HepG2 (cell line): ENCODE measurements around the gene SUSD3. TPM values are rescaled to one million over a fixed set of nuclear protein-coding genes. Genes with fewer than 3 reads are reported as not detected.
A peak's percentile ranks its signal among the peaks of the same experiment; 100 is the strongest.

ENCODE experiments used
- ATRX ChIP-seq: sonication (generic); formaldehyde crosslinking; IDR thresholded peaks from 2 replicates; pipeline ENCODE4 v1.4.0; 2020; ENCODE audit warnings: missing genetic modification reagents, borderline replicate concordance
- CENPX ChIP-seq: sonication (generic); formaldehyde crosslinking; IDR thresholded peaks from 2 replicates; pipeline ENCODE4 v1.9.0; 2021; ENCODE audit warnings: mild to moderate bottlenecking, missing genetic modification reagents, moderate library complexity
- GABPB1 ChIP-seq: IDR thresholded peaks from 2 replicates; pipeline ENCODE4 v1.6.1; 2016; ENCODE audit warnings: mild to moderate bottlenecking, missing genetic modification reagents, moderate library complexity, missing compliant biosample characterization
- HCFC1 ChIP-seq: fragments of 150-350 bp; IDR thresholded peaks from 2 replicates; pipeline ENCODE4 v1.6.1; 2014; ENCODE audit warnings: low read depth, low read length
- HDAC1 ChIP-seq: sonication (generic); formaldehyde crosslinking; IDR thresholded peaks from 2 replicates; pipeline ENCODE4 v1.5.1; 2020; ENCODE audit warnings: mild to moderate bottlenecking, missing genetic modification reagents
- ISL2 ChIP-seq: sonication (generic); formaldehyde crosslinking; IDR thresholded peaks from 2 replicates; pipeline ENCODE4 v1.5.0; 2020; ENCODE audit warnings: missing genetic modification reagents
- MED8 ChIP-seq: sonication (generic); formaldehyde crosslinking; IDR thresholded peaks from 2 replicates; pipeline ENCODE4 v1.8.1; 2023; ENCODE audit warnings: mild to moderate bottlenecking, missing genetic modification reagents; ENCODE audit not compliant: insufficient replicate concordance
- REXO4 ChIP-seq: sonication (generic); formaldehyde crosslinking; IDR thresholded peaks from 2 replicates; pipeline ENCODE4 v1.8.0; 2022; ENCODE audit warnings: missing genetic modification reagents, mild to moderate bottlenecking, borderline replicate concordance
- SMAD1 ChIP-seq: sonication (generic); formaldehyde crosslinking; IDR thresholded peaks from 2 replicates; pipeline ENCODE4 v1.4.0; 2020; ENCODE audit warnings: missing genetic modification reagents, low read depth, mild to moderate bottlenecking, borderline replicate concordance
- SNRNP70 ChIP-seq: fragments of 200-400 bp; formaldehyde crosslinking; IDR thresholded peaks from 2 replicates; pipeline ENCODE4 v1.6.1; 2017; ENCODE audit warnings: mild to moderate bottlenecking, low read depth, low read length, moderate library complexity
- TAF1 ChIP-seq: sonication (generic); formaldehyde crosslinking; IDR thresholded peaks from 2 replicates; pipeline ENCODE4 v1.4.0; 2020; ENCODE audit warnings: missing genetic modification reagents
- TP53 ChIP-seq: sonication (generic); formaldehyde crosslinking; conservative IDR thresholded peaks from 2 replicates; pipeline ENCODE4 v1.4.0; 2020; ENCODE audit warnings: missing genetic modification reagents
- ZBTB20 ChIP-seq: sonication (generic); formaldehyde crosslinking; IDR thresholded peaks from 2 replicates; pipeline ENCODE4 v1.8.1; 2023; ENCODE audit warnings: missing genetic modification reagents, low read depth, mild to moderate bottlenecking, borderline replicate concordance
- ZFP62 ChIP-seq: sonication (generic); formaldehyde crosslinking; IDR thresholded peaks from 2 replicates; pipeline ENCODE4 v1.4.0; 2020; ENCODE audit warnings: missing genetic modification reagents
- ZFP82 ChIP-seq: sonication (generic); formaldehyde crosslinking; IDR thresholded peaks from 2 replicates; pipeline ENCODE4 v1.5.1; 2020; ENCODE audit warnings: mild to moderate bottlenecking, missing genetic modification reagents, borderline replicate concordance
- ZNF225 ChIP-seq: sonication (generic); formaldehyde crosslinking; IDR thresholded peaks from 2 replicates; pipeline ENCODE4 v1.4.0; 2020; ENCODE audit warnings: mild to moderate bottlenecking, missing genetic modification reagents
- ZNF234 ChIP-seq: sonication (generic); formaldehyde crosslinking; conservative IDR thresholded peaks from 2 replicates; pipeline ENCODE4 v1.5.1; 2020; ENCODE audit warnings: mild to moderate bottlenecking, missing genetic modification reagents
- ZNF329 ChIP-seq: sonication (generic); formaldehyde crosslinking; IDR thresholded peaks from 2 replicates; pipeline ENCODE4 v1.9.0; 2021; ENCODE audit warnings: low read depth, mild to moderate bottlenecking, missing genetic modification reagents
- ZNF446 ChIP-seq: sonication (generic); formaldehyde crosslinking; IDR thresholded peaks from 2 replicates; pipeline ENCODE4 v1.5.0; 2020; ENCODE audit warnings: mild to moderate bottlenecking, missing genetic modification reagents
- ZNF496 ChIP-seq: sonication (generic); formaldehyde crosslinking; IDR thresholded peaks from 2 replicates; pipeline ENCODE4 v1.8.1; 2023; ENCODE audit warnings: mild to moderate bottlenecking, moderate library complexity, missing genetic modification reagents; ENCODE audit not compliant: insufficient replicate concordance
- ZNF598 ChIP-seq: sonication (generic); formaldehyde crosslinking; IDR thresholded peaks from 2 replicates; pipeline ENCODE4 v1.5.1; 2020; ENCODE audit warnings: mild to moderate bottlenecking, missing genetic modification reagents, borderline replicate concordance
- ZNF619 ChIP-seq: sonication (generic); formaldehyde crosslinking; IDR thresholded peaks from 2 replicates; pipeline ENCODE4 v1.4.0; 2020; ENCODE audit warnings: mild to moderate bottlenecking, missing genetic modification reagents
- ZNF672 ChIP-seq: sonication (generic); formaldehyde crosslinking; IDR thresholded peaks from 2 replicates; pipeline ENCODE4 v1.8.1; 2022; ENCODE audit warnings: missing genetic modification reagents
- ZNF749 ChIP-seq: sonication (generic); formaldehyde crosslinking; IDR thresholded peaks from 2 replicates; pipeline ENCODE4 v1.8.0; 2022; ENCODE audit warnings: mild to moderate bottlenecking, missing genetic modification reagents, moderate library complexity, borderline replicate concordance
- ZNF772 ChIP-seq: sonication (generic); formaldehyde crosslinking; IDR thresholded peaks from 2 replicates; pipeline ENCODE4 v1.5.0; 2020; ENCODE audit warnings: mild to moderate bottlenecking, missing genetic modification reagents
- ZSCAN20 ChIP-seq: sonication (generic); formaldehyde crosslinking; IDR thresholded peaks from 2 replicates; pipeline ENCODE4 v1.4.0; 2020; ENCODE audit warnings: missing genetic modification reagents, mild to moderate bottlenecking, borderline replicate concordance
- polyA plus RNA-seq, 8 experiments: library from polyadenylated mRNA; depleted of rRNA in 3 of 8; stranded (reverse) in 7 of 8; unstranded in 1 of 8; fragments of >200 nt; fragmentation: Illumina TruSeq in 4 of 8; extraction: Trizol in 4 of 8; gene quantifications; 2 replicates each; pipeline versions ENCODE4 v1.2.1 to v1.2.3, GENCODE V29; 2011 to 2016; ENCODE audit warnings: low read depth in 4 of 8, missing spikeins in 1 of 8, mixed read lengths in 1 of 8; ENCODE audit not compliant: insufficient read depth in 1 of 8
- total RNA-seq, 5 experiments: library from RNA; depleted of rRNA; stranded (reverse); fragments of >200 nt; fragmentation: Illumina TruSeq; extraction: Trizol; gene quantifications; 2 replicates each; pipeline ENCODE4 v1.2.3, GENCODE V29; 2016; ENCODE audit warnings: low read depth in 1 of 5
- TF ChIP-seq, protein P1 (sequence below): sonication (generic); formaldehyde crosslinking; IDR thresholded peaks from 2 replicates; pipeline ENCODE4 v1.8.1; 2023; ENCODE audit warnings: mild to moderate bottlenecking, missing genetic modification reagents
- TF ChIP-seq, protein P2 (sequence below): sonication (generic); formaldehyde crosslinking; conservative IDR thresholded peaks from 2 replicates; pipeline ENCODE4 v1.4.0; 2020; ENCODE audit warnings: missing genetic modification reagents
- TF ChIP-seq, protein P3 (sequence below): sonication (generic); formaldehyde crosslinking; conservative IDR thresholded peaks from 2 replicates; pipeline ENCODE4 v1.4.0; 2020; ENCODE audit warnings: missing genetic modification reagents

The SUSD3 gene
- total and polyA plus RNA-seq, 2 of the 13 experiments (the other 11 are each of a cell fraction or from before 2014, with no cell fraction given) = 7.0 to 9.1 TPM

DNA sequence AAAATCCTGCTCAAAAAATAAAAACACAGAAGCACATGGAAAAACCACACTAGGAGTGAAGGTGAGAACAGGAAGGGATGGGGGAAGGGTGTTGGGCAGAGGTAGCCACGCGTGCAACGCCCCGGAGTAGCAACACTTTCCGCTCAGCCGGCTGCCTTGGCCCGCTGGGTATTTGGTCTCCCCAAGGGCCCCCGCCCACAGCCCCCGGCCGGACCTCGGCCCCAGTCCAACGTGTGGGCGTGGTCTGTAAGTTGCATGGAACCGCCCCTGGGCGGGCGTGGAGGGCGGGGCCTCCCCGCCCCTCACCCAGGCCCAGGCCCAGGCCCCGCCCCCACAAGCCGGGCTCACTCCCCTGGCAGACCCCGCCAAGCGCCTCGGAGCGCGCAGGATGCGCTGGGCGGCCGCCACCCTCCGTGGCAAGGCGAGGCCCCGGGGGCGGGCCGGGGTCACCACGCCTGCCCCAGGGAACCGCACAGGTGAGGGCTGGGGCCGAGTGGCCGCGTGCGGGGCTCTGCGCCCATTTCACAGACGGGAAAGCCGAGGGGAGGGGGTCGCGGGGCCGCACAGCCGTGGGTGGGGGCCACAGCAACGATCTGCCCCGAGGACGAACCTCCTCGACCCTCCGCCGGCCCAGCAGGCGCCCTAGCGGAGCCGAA, at the start of gene SUSD3 (continued):
- TF ChIP-seq, protein P1, sequence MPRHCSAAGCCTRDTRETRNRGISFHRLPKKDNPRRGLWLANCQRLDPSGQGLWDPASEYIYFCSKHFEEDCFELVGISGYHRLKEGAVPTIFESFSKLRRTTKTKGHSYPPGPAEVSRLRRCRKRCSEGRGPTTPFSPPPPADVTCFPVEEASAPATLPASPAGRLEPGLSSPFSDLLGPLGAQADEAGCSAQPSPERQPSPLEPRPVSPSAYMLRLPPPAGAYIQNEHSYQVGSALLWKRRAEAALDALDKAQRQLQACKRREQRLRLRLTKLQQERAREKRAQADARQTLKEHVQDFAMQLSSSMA (CRISPR knock-in tag) = no peak
- TF ChIP-seq ZNF225 (CRISPR knock-in tag) (no peak), MED8 (no peak), ZSCAN20 (CRISPR knock-in tag) (no peak), ATRX (CRISPR knock-in tag) (no peak), ZNF598 (CRISPR knock-in tag) (no peak), ZNF749 (CRISPR knock-in tag) (no peak), ZNF234 (CRISPR knock-in tag) (no peak), CENPX (CRISPR knock-in tag) (no peak), SMAD1 (CRISPR knock-in tag) (no peak), HDAC1 (CRISPR knock-in tag) (no peak), ZNF329 (CRISPR knock-in tag) (no peak), ZFP62 (CRISPR knock-in tag) (no peak), HCFC1 (no peak), ZBTB20 (CRISPR knock-in tag) (no peak), ZNF772 (CRISPR knock-in tag) (no peak), ZNF619 (CRISPR knock-in tag) (no peak), TP53 (no peak), REXO4 (CRISPR knock-in tag) (no peak), ZNF496 (no peak), ZNF446 (CRISPR knock-in tag) (no peak), ZNF672 (CRISPR knock-in tag) (no peak), SNRNP70 (no peak), GABPB1 (CRISPR knock-in tag) (peak; percentile 40; the same call in 1 of the 2 replicates), TAF1 (CRISPR knock-in tag) (peak; percentile 31; the same call in 1 of the 2 replicates), ZFP82 (CRISPR knock-in tag) (no peak), ISL2 (CRISPR knock-in tag) (no peak)
- TF ChIP-seq, protein P2, sequence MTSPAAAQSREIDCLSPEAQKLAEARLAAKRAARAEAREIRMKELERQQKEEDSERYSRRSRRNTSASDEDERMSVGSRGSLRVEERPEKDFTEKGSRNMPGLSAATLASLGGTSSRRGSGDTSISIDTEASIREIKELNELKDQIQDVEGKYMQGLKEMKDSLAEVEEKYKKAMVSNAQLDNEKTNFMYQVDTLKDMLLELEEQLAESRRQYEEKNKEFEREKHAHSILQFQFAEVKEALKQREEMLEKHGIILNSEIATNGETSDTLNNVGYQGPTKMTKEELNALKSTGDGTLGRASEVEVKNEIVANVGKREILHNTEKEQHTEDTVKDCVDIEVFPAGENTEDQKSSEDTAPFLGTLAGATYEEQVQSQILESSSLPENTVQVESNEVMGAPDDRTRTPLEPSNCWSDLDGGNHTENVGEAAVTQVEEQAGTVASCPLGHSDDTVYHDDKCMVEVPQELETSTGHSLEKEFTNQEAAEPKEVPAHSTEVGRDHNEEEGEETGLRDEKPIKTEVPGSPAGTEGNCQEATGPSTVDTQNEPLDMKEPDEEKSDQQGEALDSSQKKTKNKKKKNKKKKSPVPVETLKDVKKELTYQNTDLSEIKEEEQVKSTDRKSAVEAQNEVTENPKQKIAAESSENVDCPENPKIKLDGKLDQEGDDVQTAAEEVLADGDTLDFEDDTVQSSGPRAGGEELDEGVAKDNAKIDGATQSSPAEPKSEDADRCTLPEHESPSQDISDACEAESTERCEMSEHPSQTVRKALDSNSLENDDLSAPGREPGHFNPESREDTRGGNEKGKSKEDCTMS (CRISPR knock-in tag) = no peak
- TF ChIP-seq, protein P3, sequence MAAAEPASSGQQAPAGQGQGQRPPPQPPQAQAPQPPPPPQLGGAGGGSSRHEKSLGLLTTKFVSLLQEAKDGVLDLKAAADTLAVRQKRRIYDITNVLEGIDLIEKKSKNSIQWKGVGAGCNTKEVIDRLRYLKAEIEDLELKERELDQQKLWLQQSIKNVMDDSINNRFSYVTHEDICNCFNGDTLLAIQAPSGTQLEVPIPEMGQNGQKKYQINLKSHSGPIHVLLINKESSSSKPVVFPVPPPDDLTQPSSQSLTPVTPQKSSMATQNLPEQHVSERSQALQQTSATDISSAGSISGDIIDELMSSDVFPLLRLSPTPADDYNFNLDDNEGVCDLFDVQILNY = no peak
